ENCODE data around the gene RREB1. TPM values are rescaled to one million over a fixed set of nuclear protein-coding genes. Genes with fewer than 3 reads are reported as not detected.

Gene RREB1
- total and polyA plus RNA-seq, 10 donors, result 3.2 to 72.0 (median 54.6) TPM

DNA sequence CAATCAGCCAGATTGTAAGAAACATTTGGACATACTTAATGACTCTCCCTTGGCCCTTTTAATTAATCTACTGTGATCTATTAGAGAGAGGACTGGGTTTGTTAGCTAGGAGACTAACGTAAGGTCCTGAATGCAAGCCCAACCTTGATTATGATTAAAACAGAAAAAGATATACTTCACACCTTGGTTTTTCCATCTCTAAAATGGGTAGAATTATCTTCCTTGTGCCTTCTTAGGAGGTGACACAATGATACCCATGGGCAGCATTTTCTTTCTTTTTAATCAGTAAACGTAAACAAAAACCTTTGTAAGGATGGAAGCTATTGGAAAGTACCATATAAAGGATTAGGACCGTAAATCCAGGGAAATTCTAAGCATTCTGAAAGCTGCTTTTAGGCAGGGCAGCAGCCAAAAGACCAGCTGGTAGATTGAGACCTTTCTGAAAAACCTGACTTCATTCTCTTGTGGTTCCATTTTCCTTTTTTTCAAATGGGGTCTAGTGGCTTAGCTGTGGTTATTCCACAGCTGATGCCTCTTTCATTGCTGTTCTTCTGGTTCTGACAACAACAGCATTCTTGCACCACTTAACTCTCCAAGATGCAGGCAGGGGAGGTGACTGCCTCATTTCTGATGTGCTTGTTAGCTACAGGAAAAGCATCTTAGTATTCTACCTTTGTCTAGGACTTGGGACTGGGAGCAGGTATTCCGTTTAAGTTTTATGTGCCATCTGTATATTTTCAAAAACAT is 27.4 kb downstream of the RREB1 start:
- intact Hi-C loops (cut with DNase I; ENCODE audit: low total_unique reads), result no loop called here
- WGBS, 5 donors, result 80 to 91% (median 89%) methylated on average over 4 of the region's 4 CpGs

DNA sequence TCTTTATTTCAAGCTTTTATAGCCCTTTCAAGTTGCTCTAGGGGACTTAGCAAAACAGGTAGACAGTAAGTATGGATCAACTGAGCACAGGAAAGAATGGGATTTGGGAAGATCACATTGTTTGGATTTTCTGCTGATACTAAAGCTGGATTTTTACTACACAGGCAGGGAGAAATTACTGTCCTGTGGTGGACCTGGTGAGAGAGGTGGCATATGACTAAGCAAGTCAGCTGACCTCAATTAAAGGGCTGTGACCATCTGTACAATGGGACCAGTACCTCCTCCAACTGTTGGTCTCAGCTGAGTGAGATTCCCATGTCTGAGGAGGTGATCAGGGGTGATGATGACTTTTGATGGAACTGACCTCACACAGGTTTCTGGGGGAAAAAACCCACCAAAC is 28.0 kb downstream of the RREB1 start:
- H3K9me3 ChIP-seq, result no peaks in the 10 kb centered on the region
- no peak overlapping the region for H3K4me3 ChIP-seq
- no peaks in the 10 kb centered on the region for H3K36me3 ChIP-seq
- intact Hi-C loops (cut with DNase I; ENCODE audit: low total_unique reads), result no loop called here
- no peak for TF ChIP-seq POLR2A (IDR thresholded peaks at IDR 0.05)
- TF ChIP-seq, protein P1, sequence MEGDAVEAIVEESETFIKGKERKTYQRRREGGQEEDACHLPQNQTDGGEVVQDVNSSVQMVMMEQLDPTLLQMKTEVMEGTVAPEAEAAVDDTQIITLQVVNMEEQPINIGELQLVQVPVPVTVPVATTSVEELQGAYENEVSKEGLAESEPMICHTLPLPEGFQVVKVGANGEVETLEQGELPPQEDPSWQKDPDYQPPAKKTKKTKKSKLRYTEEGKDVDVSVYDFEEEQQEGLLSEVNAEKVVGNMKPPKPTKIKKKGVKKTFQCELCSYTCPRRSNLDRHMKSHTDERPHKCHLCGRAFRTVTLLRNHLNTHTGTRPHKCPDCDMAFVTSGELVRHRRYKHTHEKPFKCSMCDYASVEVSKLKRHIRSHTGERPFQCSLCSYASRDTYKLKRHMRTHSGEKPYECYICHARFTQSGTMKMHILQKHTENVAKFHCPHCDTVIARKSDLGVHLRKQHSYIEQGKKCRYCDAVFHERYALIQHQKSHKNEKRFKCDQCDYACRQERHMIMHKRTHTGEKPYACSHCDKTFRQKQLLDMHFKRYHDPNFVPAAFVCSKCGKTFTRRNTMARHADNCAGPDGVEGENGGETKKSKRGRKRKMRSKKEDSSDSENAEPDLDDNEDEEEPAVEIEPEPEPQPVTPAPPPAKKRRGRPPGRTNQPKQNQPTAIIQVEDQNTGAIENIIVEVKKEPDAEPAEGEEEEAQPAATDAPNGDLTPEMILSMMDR (IDR thresholded peaks at IDR 0.05 in 8 of 11, conservative IDR thresholded peaks at IDR 0.05 in 3 of 11), result no peak
- TF ChIP-seq POLR2AphosphoS5 (IDR thresholded peaks at IDR 0.05), result no peak
- peaks cover 22 to 98% (median 71%) of the 10 kb centered on the region in 6 donors for H3K4me1 ChIP-seq
- DNase-seq, result no peak
- no peaks in the 10 kb centered on the region for H3K27me3 ChIP-seq (replicated peaks in 1 of 7)
- peak overlapping the region in 5 of 8 donors; percentile 74 to 96 (median 88) for H3K27ac ChIP-seq

More for the DNA sequence above, 27.4 kb downstream of the RREB1 start:
- no peaks in the 10 kb centered on the region for H3K27me3 ChIP-seq (replicated peaks in 1 of 7)
- TF ChIP-seq POLR2AphosphoS5 (IDR thresholded peaks at IDR 0.05) (no peak), POLR2A (IDR thresholded peaks at IDR 0.05) (no peak)
- TF ChIP-seq, protein P1 (IDR thresholded peaks at IDR 0.05 in 8 of 11, conservative IDR thresholded peaks at IDR 0.05 in 3 of 11), result no peak
- H3K4me1 ChIP-seq, result peaks cover 19 to 98% (median 69%) of the 10 kb centered on the region in 6 donors
- H3K9me3 ChIP-seq, result no peaks in the 10 kb centered on the region
- peak overlapping the region in 5 of 8 donors; percentile 3 to 96 (median 88) for H3K27ac ChIP-seq
- no peaks in the 10 kb centered on the region for H3K36me3 ChIP-seq
- no peak for DNase-seq
- H3K4me3 ChIP-seq, result no peak overlapping the region

DNA sequence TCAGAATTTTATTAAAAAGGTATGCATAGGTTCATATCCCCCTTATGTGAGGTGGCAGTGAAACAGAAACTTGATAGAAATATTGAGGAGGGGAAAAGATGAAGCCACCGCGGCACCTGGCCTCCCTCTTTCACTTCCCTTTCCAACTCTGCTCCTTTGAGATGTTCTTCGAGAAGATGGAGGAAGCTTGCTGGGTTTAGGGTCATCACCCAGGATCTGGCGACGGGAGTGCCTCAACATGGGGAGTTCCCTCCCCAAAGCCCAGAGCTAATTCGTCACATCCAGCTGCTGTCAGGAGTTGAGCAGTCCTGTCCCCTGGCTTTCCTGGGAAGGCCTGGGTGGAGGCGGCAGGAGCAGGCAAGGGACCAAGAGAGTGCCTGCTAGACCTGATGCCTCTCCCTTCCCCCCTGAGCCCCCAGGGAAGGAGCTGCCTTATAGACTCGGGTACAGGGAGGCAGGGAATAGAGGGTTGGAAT is 29.1 kb downstream of the RREB1 start:
- Histone ChIP-seq H3K4me1 (peaks cover 29 to 98% (median 70%) of the 10 kb centered on the region in 6 donors), H3K36me3 (no peaks in the 10 kb centered on the region), H3K27ac (peak overlapping the region; percentile 68 to 96 (median 82)), H3K4me3 (peak overlapping the region in 3 of 8 donors; percentile 6 to 52 (median 9)), H3K9me3 (no peaks in the 10 kb centered on the region), H3K27me3 (replicated peaks in 1 of 7) (no peaks in the 10 kb centered on the region)
- peak; percentile 76 for DNase-seq
- TF ChIP-seq POLR2AphosphoS5 (IDR thresholded peaks at IDR 0.05), result peak in 2 of 3 donors; percentile 41 to 55
- TF ChIP-seq, protein P1 (IDR thresholded peaks at IDR 0.05 in 8 of 11, conservative IDR thresholded peaks at IDR 0.05 in 3 of 11), result no peak
- WGBS, 5 donors, result 36 to 44% (median 42%) methylated on average over 8 of the region's 8 CpGs
- intact Hi-C loops (cut with DNase I; ENCODE audit: low total_unique reads), result no loop called here

DNA sequence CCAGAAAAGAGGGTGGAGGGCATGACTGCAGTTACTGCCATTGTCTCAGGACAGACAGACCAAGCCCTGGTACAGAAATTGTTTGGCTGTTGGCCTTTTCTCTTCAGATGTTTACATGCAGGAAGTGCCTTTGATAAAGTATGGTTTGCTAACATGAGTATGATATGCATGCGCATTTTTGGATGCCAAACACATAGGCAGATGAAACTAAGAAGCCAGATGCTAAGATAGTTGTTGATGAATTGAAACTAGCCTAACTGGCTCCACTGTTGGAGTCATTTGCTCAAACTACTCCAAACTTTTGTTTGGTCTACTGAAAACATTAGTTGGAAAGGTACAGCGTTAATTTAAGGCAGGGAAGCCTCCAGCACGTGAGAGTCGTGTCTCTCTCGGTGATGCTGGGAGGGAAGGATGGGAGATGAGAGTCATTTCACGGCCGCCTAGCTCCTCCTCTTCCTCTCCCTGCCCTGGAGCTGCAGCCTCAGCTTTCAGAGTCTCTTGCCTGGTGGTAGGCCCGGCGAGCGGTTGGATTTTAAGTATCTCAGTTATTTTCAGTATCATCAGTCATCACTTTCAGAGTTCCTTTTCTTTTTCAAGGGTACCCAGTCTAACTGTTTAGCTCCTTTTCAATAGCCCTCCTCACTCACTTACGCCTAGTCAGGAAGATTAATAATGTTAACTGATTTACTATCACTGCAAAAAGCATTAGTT is 29.7 kb downstream of the RREB1 start:
- peaks cover 34 to 98% (median 72%) of the 10 kb centered on the region in 6 donors for H3K4me1 ChIP-seq
- H3K4me3 ChIP-seq, result peak overlapping the region in 4 of 8 donors; percentile 3 to 52 (median 16)
- DNase-seq, result peak; percentile 85

More for the DNA sequence above, 29.7 kb downstream of the RREB1 start:
- TF ChIP-seq POLR2AphosphoS5 (IDR thresholded peaks at IDR 0.05) (peak in 2 of 3 donors; percentile 49 to 60), POLR2A (IDR thresholded peaks at IDR 0.05) (no peak)
- TF ChIP-seq, protein P1 (IDR thresholded peaks at IDR 0.05 in 8 of 11, conservative IDR thresholded peaks at IDR 0.05 in 3 of 11), result no peak
- Histone ChIP-seq H3K36me3 (no peaks in the 10 kb centered on the region), H3K27me3 (replicated peaks in 1 of 7) (no peaks in the 10 kb centered on the region), H3K9me3 (no peaks in the 10 kb centered on the region), H3K27ac (peak overlapping the region; percentile 68 to 96 (median 82))
- intact Hi-C loops (cut with DNase I; ENCODE audit: low total_unique reads), result no loop called here
- 11 to 15% (median 12%) methylated on average over 11 of the region's 11 CpGs for WGBS, 5 donors
